ENCODE results near the gene CLEC17A.

- no peak for TF ChIP-seq CTCF (IDR thresholded peaks at IDR 0.05)
- no peak for TF ChIP-seq POLR2A (IDR thresholded peaks at IDR 0.05)
Observed at GRCh38 chr19:14533450-14533849, 49.4 kb upstream of the CLEC17A start.
